Posterior vena cava (tissue), 2 donors: Measurements from ENCODE around the gene PDE6B. TPM values are rescaled to one million over a fixed set of nuclear protein-coding genes. Genes with fewer than 3 reads are reported as not detected.

ENCODE experiments used
- DNase-seq: peaks from one replicate; pipeline ENCODE4 v3.0.0-alpha.2; 2020; ENCODE audit warnings: low spot score
- intact Hi-C, 2 donors: fragments of 100-400 bp; cut with DNase I; formaldehyde crosslinking; loops; one replicate each; pipeline versions ENCODE4 v1.14.1 to v1.14.2; 2022 to 2023
- total RNA-seq, 2 donors: library from RNA; stranded (reverse); fragmentation: NEBNext Ultra II Directional; extraction: Animal tissue kit (Norgen Biotek cat#: 25700); gene quantifications; one replicate each; pipeline ENCODE4 v1.2.1, GENCODE V29; 2021
- donor health status: DM: yes; HTN: yes; CAD: no.
- donor health status: DM: yes; HTN: yes; CAD: no.

The PDE6B gene
- total RNA-seq, 2 donors from 2014 or later, result 1.4 to 3.7 TPM

DNA sequence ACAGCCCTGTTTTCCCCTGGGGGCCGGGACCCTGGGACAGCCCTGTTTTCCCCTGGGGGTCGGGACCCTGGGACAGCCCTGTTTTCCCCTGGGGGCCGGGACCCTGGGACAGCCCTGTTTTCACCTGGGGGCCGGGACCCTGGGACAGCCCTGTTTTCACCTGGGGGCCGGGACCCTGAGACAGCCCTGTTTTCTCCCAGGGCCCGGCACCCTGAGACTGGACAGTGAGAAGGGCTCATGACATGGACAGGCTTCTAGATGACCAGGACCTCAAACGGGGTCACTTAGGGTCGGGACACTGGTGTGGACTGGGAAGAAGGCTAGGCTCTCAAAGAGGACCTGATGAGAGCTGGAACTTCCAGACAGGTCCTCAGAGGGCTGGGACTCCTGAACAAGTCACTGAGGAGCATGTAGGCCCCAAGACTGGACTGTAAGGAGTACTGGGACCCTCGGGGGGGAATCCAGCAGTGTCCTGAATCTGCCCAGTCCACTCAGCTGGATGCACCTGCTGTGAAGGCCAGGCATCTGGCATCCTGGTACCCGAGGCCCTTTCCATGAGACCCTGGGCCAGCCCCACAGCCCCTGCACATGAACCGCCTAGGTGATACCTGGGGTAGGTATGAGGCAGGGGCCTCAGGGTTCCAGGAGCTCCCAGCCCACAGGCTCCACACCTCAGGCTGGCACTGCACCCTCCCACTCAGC, 82.7 kb downstream of the PDE6B start:
- intact Hi-C loops, result no loop called here

DNA sequence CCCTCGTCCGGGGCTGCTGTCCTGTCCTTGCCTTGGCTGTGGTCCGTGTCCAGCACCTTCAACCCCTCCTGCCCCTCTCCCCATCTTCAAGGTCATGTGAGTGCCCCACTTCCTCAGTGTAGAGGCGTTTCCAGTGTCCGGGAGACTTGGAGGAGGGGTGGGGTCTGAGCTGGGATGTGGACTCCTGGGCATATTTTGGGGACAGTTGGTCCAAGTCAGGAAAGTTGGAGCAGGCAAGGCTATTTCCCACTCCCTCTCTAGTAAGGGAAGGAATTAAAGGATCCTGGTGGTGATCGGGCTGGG, 83.2 kb downstream of the PDE6B start:
- no peak for DNase-seq
- intact Hi-C loops, result no loop called here

More for the DNA sequence above, 82.7 kb downstream of the PDE6B start:
- DNase-seq, result no peak

DNA sequence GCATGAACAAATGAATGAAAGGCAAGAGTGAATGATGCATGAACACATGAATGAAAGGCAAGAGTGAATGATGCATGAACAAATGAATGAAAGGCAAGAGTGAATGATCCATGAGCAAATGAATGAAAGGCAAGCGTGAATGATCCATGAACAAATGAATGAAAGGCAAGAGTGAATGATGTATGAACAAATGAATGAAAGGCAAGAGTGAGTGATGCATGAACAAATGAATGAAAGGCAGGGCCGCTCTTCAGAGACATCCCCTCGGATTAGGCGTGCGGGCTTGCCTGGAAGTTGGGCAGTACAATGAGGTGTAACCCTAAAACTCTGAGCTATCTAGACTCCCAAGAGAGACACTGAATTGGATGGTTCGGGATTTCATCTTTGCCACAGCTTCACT, 84.0 kb downstream of the PDE6B start:
- DNase-seq, result no peak
- intact Hi-C loops, result no loop called here

DNA sequence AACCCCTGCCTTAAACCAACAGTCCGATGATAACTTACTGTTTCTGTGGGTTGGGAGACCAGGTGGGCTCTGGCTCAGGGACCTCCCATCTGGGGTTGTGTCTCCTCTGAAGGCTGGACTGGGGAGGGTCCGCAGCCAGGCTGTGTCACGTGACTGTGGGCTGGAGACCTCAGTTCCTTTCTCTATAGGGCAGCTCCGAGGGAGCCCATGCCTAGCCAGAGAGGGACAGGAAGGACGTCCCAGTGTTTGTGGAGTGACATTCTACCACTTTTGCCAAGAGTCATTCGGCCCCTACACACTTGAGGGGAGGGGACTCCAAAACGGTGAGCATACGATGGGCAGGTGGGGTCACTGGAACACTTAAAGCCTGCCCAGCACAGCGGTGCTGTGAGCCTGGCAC, 84.7 kb downstream of the PDE6B start:
- intact Hi-C loops, result no loop called here
- DNase-seq, result no peak

DNA sequence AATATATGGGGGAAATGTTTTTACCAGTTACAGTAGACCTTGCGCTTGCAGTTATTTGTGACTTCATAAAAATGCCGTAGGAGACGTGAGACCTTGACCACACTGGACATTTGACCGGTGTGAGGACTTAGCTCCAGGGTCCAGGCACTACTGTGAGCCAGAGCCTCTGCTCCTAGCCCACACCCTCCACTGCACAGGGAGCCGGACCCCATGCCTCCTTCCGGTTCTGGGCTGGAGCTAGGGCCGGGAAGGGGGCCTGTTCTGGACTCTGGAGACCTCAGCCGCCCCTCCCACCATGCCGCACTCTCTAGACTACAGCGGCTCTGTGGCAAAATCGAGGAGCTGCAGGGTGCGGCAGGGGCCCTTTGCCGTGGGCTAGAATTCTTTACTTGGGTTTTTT, 85.5 kb downstream of the PDE6B start:
- no peak for DNase-seq
- intact Hi-C loops, result no loop called here

DNA sequence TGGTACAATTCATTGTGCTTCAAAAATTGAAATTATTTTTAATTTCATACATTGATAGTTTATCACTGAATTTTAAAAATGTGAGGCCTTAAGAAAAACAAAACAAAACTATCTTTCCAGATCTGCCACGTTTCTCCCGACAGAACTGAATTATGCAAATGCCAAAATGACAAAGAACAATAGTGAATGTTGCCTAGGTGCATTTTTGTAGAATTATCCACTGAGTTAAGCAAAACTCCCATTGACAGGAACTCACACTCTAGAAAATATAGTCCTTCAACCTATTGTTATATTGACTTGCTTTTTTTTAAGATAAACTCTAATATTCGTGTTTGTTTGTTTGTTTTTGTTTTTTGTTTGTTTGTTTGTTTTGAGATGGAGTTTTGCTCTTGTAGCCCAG, 86.7 kb downstream of the PDE6B start:
- DNase-seq, result no peak
- intact Hi-C loops, result no loop called here

DNA sequence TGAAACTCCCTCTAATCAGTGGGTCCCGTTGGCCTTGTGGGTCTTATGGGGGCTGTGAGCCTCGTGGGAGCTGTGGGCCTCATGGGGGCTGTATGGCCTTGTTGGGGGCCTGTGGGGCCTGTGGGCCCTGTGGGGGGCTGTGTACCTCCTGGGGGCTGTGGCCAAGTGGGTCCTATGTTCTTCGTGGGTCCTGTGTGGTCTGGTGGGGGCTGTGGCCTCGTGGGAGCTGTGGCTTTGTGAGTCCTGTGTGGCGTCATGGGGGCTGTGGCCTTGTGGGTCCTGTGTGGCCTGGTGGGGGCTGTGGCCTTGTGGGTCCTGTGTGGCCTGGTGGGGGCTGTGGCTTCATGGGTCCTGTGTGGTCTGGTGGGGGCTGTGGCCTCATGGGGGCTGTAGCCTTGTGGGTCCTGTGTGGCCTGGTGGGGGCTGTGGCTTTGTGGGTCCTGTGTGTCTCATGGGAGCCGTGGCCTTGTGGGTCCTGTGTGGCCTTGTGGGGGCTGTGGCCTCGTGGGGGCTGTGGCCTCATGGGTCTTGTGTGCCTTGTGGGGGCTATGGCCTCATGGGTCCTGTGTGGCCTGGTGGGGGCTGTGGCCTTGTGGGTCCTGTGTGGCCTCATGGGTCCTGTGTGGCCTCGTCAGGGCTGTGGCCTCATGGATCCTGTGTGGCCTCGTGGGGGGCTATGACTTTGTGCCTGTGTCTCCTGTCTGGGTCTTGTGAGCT, 87.7 kb downstream of the PDE6B start:
- no peak for DNase-seq
- intact Hi-C loops, result no loop called here

DNA sequence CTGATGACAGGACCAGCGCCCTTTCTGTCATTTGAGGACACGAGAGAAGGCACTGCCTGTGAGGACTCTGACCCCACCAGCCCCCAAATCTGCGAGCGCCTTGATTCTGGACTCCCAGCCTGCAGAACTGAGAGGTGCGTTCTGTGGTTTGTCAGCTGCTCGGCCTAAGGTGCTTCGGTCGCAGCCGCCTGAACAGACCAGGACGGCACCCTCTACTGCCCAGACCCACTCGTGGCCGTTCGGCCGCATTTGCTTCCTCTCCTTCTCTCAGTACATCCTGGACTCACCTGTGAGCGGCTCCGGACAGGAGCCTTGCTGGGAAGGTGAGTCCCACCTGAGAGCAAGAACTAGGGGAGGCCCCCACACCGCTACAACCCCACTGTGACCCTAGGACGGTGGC, 88.7 kb downstream of the PDE6B start:
- intact Hi-C loops, result no loop called here
- peak; percentile 79 for DNase-seq

DNA sequence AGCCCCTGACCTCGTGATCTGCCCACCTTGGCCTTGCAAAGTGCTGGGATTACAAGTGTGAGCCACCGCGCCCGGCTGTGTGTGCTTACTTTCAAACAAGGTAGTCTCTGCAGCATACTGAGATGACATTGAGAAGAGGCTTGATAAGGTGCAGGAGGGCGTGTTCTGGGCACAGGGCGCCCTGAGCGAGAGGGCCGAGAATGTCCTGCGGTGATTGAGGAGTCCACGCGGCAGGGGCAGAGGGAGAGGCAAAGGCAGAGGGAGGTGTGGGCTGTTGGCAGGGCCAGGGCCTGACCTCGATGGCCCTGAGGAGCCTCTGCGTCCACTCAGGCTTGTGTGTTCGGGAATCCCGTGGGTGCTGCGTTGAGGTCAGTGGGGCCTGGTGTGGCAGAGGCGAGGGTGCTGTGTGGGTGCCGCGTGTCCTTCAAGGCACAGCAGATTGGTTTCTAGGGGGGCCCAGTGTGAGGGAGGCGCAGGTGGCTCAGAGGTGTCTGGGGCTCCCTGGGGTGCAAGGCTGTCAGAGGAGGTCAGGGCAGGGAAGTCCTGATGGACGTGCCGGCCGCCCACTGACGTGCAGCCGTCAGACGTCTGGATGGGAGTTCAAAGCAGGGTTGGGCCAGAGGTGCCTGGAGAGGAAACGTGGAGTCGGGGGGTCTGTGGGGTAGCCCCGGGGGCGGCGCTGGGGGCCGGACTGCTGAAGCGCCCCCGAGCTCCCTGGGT, 92.4 kb downstream of the PDE6B start:
- no peak for DNase-seq
- intact Hi-C loops, result no loop called here

DNA sequence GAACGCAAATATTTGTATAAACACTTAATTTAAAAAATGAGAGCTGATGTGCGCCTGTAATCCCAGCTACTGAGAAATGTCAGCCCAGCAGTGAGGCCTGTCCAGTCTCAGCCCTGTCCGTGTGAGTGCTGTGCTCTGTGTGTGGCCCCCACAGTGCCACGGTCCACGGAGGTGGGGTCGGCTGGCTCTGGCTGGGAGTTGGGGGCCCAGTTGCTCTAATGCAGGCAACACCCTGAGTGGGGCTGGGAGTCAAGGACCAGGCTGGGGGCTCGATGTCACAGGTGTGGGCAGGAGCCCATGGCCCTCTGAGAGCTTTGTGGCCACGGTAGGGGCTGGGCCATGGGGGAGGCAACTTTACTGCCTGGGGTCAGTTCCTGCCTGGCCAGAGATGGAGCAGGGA, 93.1 kb downstream of the PDE6B start:
- no peak for DNase-seq
- intact Hi-C loops, result no loop called here

Other genes starting within 250 kb of the PDE6B start
- gene ZNF721, start 126.4 kb upstream of the PDE6B start, total RNA-seq, result 10 to 100 TPM; 17.4 to 20.4 TPM
- gene PIGG, start 126.4 kb upstream of the PDE6B start, total RNA-seq, result 10 to 100 TPM; 32.7 to 42.8 TPM
- not detected for gene TMEM271, start 49.3 kb upstream of the PDE6B start, total RNA-seq
- 100 to 1,000 TPM; 180 to 237 TPM for gene ATP5ME, start 48.7 kb downstream of the PDE6B start, total RNA-seq
- 10 to 100 TPM in 1 of 2 donors, 1 to 10 TPM in 1; 7.9 to 12.4 TPM for gene MYL5, start 49.0 kb downstream of the PDE6B start, total RNA-seq
- 10 to 100 TPM in 1 of 2 donors, 1 to 10 TPM in 1; 9.3 to 10.4 TPM for gene SLC49A3, start 63.6 kb downstream of the PDE6B start, total RNA-seq
- 10 to 100 TPM; 25.6 to 35.8 TPM for gene PCGF3, start 80.3 kb downstream of the PDE6B start, total RNA-seq
- gene CPLX1, start 200.6 kb downstream of the PDE6B start, total RNA-seq, result 1 to 10 TPM; 2.5 to 5.1 TPM